HCT116 (cell line): ENCODE measurements around the gene RBKS. TPM values are rescaled to one million over a fixed set of nuclear protein-coding genes. Genes with fewer than 3 reads are reported as not detected.

ENCODE experiments used
- ATAC-seq: fragments of 200-7000 bp; cut with Tn5 transposase; 2 replicates; pipeline ENCODE4 v1.9.1; 2020; ENCODE audit warnings: mild to moderate bottlenecking, moderate library complexity
- BruUV-seq: library from RNA; stranded (reverse); fragments of 400-500 nt; replicated peaks from 2 replicates; lab custom pipeline; 2021; lab: Mats Ljungman, UMichigan
- CTCF ChIA-PET: fragments of 300-600 bp; sonication (Branson Sonifier 250); formaldehyde crosslinking; loops from one replicate; lab custom pipeline; 2021; ENCODE audit warnings: antibody characterized with exemption; lab: Charles Lee
- POLR2A ChIA-PET: fragments of 300-600, 350-600 bp; sonication (Branson Sonifier 250); formaldehyde crosslinking; loops from one replicate; lab custom pipeline; 2021; ENCODE audit warnings: antibody characterized with exemption; lab: Charles Lee
- RAD21 ChIA-PET, 2 experiments: fragments of 300-600 bp; sonication (Branson Sonifier 250); formaldehyde crosslinking; loops; one replicate each; lab custom pipeline; 2023; ENCODE audit warnings: low total read pairs in 2 of 2; ENCODE audit not compliant: uncharacterized antibody in 2 of 2, unreplicated experiment in 2 of 2, low non-redundant PET in 1 of 2; lab: Charles Lee
- DNase-seq: peaks from one replicate; pipeline ENCODE4 v3.0.0-alpha.2; 2010; ENCODE audit warnings: low read depth, low spot score
- H2AFZ ChIP-seq: fragments of 200-600 bp; shearing (Covaris generic), sonication (generic); 2 replicates; pipeline ENCODE4 v1.6.1; 2017; ENCODE audit warnings: low read depth, mixed run types, mixed read lengths, antibody characterized with exemption, low read length; ENCODE audit not compliant: poor library complexity, severe bottlenecking
- H3K27ac ChIP-seq: 2 replicates; pipeline ENCODE4 v1.5.1; 2012; ENCODE audit warnings: low read depth, low read length
- H3K27me3 ChIP-seq: fragments of 200-600 bp; sonication (generic); 2 replicates; pipeline ENCODE4 v1.6.1; 2016; ENCODE audit warnings: mixed run types, low read length, mixed read lengths; ENCODE audit not compliant: insufficient read depth
- H3K36me3 ChIP-seq, 2 experiments: fragments of 200-500 bp in 1 of 2; fragments of 200-600 bp in 1 of 2; sonication (Bioruptor generic) in 1 of 2; sonication (generic) in 1 of 2; 2 replicates each; pipeline versions ENCODE4 v1.5.1 to v1.6.1; 2014 to 2016; ENCODE audit warnings: low read length in 2 of 2, inconsistent platforms in 1 of 2, mixed read lengths in 1 of 2, mixed run types in 1 of 2; ENCODE audit not compliant: insufficient read depth in 2 of 2, control insufficient read depth in 1 of 2
- H3K4me1 ChIP-seq, 2 experiments: fragments of 200-600 bp in 1 of 2; sonication (generic) in 1 of 2; 2 replicates each; pipeline versions ENCODE4 v1.5.1 to v1.6.1; 2012 to 2017; ENCODE audit warnings: low read length in 2 of 2, inconsistent platforms in 1 of 2, mild to moderate bottlenecking in 1 of 2, mixed read lengths in 1 of 2, mixed run types in 1 of 2, moderate library complexity in 1 of 2; ENCODE audit not compliant: insufficient read depth in 2 of 2, control insufficient read depth in 1 of 2
- H3K4me2 ChIP-seq: fragments of 200-600 bp; sonication (generic); 2 replicates; pipeline ENCODE4 v1.6.1; 2017; ENCODE audit warnings: mixed run types, low read length, mixed read lengths
- H3K4me3 ChIP-seq, 2 experiments: fragments of 200-600 bp in 1 of 2; sonication (generic) in 1 of 2; replicated peaks in 1 of 2; 2 replicates each; pipeline ENCODE4 v1.5.1; 2011 to 2016; ENCODE audit warnings: low read length in 2 of 2, control low read depth in 1 of 2, low read depth in 1 of 2, mild to moderate bottlenecking in 1 of 2, mixed read lengths in 1 of 2, mixed run types in 1 of 2
- H3K79me2 ChIP-seq: fragments of 200-600 bp; sonication (generic); 2 replicates; pipeline ENCODE4 v1.6.1; 2017; ENCODE audit warnings: mild to moderate bottlenecking, mixed run types, low read length, moderate library complexity, mixed read lengths; ENCODE audit not compliant: insufficient read depth
- H3K9ac ChIP-seq: fragments of 200-600 bp; sonication (generic); 2 replicates; pipeline ENCODE4 v1.6.1; 2016; ENCODE audit warnings: low read length, mixed read lengths
- H3K9me2 ChIP-seq: fragments of 200-600 bp; sonication (generic), shearing (Covaris generic); 2 replicates; pipeline ENCODE4 v1.6.1; 2017; ENCODE audit warnings: mixed run types, mild to moderate bottlenecking, moderate library complexity; ENCODE audit not compliant: insufficient read depth
- H3K9me3 ChIP-seq, 2 experiments: fragments of 200-500 bp in 1 of 2; fragments of 200-600 bp in 1 of 2; sonication (Bioruptor generic) in 1 of 2; sonication (generic) in 1 of 2; 2 replicates each; pipeline ENCODE4 v1.6.1; 2014 to 2017; ENCODE audit warnings: low read length in 2 of 2, mixed read lengths in 2 of 2, inconsistent platforms in 1 of 2, low read depth in 1 of 2, mild to moderate bottlenecking in 1 of 2, mixed run types in 1 of 2, moderate library complexity in 1 of 2; ENCODE audit not compliant: control insufficient read depth in 1 of 2, insufficient read depth in 1 of 2
- H4K20me1 ChIP-seq: fragments of 200-600 bp; sonication (generic), shearing (Covaris generic); 2 replicates; pipeline ENCODE4 v1.6.1; 2017; ENCODE audit warnings: mixed run types, mild to moderate bottlenecking, moderate library complexity; ENCODE audit not compliant: insufficient read depth
- EGR1 ChIP-seq: IDR thresholded peaks from 2 replicates; pipeline ENCODE4 v1.6.1; 2012; ENCODE audit warnings: low read depth
- EZH2 ChIP-seq: fragments of 200-600 bp; sonication (generic); IDR thresholded peaks from 2 replicates; pipeline ENCODE4 v1.6.1; 2017; ENCODE audit warnings: antibody characterized with exemption, mixed run types
- EZH2phosphoT487 ChIP-seq: fragments of 200-600 bp; IDR thresholded peaks from 2 replicates; pipeline ENCODE4 v1.6.1; 2018; ENCODE audit warnings: antibody characterized with exemption, borderline replicate concordance
- FOSL1 ChIP-seq: IDR thresholded peaks from 2 replicates; pipeline ENCODE4 v1.6.1; 2012; ENCODE audit warnings: low read depth
- MAX ChIP-seq: IDR thresholded peaks from 2 replicates; pipeline ENCODE4 v1.6.1; 2012
- POLR2A ChIP-seq: IDR thresholded peaks from 2 replicates; pipeline ENCODE4 v1.7.0; 2011; ENCODE audit warnings: borderline replicate concordance; ENCODE audit not compliant: insufficient read depth, insufficient read length; ENCODE audit errors: extremely low read depth
- POLR2AphosphoS5 ChIP-seq: IDR thresholded peaks from 2 replicates; pipeline ENCODE4 v1.6.1; 2011; ENCODE audit warnings: mild to moderate bottlenecking, low read depth, low read length, moderate library complexity
- RAD21 ChIP-seq: IDR thresholded peaks from 2 replicates; pipeline ENCODE4 v1.6.1; 2012; ENCODE audit warnings: low read depth, mild to moderate bottlenecking
- SIN3A ChIP-seq: IDR thresholded peaks from 2 replicates; pipeline ENCODE4 v1.6.1; 2012; ENCODE audit warnings: low read depth
- SRF ChIP-seq: IDR thresholded peaks from 2 replicates; pipeline ENCODE4 v1.6.1; 2012; ENCODE audit warnings: low read depth
- TCF7L2 ChIP-seq: IDR thresholded peaks from 2 replicates; pipeline ENCODE4 v1.7.0; 2011; ENCODE audit warnings: borderline replicate concordance, inconsistent platforms; ENCODE audit not compliant: insufficient read depth, insufficient read length; ENCODE audit errors: extremely low read depth
- YY1 ChIP-seq: IDR thresholded peaks from 2 replicates; pipeline ENCODE4 v1.6.1; 2011; ENCODE audit warnings: low read length, low read depth, moderate library complexity, mild to moderate bottlenecking; ENCODE audit not compliant: insufficient replicate concordance; ENCODE audit errors: extremely low read depth
- ZBTB33 ChIP-seq: IDR thresholded peaks from 2 replicates; pipeline ENCODE4 v1.6.1; 2011; ENCODE audit warnings: mild to moderate bottlenecking, low read length, moderate library complexity; ENCODE audit not compliant: insufficient replicate concordance; ENCODE audit errors: extremely low read depth
- ZFX ChIP-seq: fragments of 450-650 bp; IDR thresholded peaks from 2 replicates; pipeline ENCODE4 v1.6.1; 2017
- ZNF274 ChIP-seq: fragments of 200-500 bp; sonication (Bioruptor generic); IDR thresholded peaks from 2 replicates; pipeline ENCODE4 v1.6.1; 2014; ENCODE audit warnings: mild to moderate bottlenecking, low read depth, low read length, inconsistent platforms
- intact Hi-C: fragments of 100-400 bp; cut with micrococcal nuclease; formaldehyde crosslinking; loops from 2 replicates; pipeline ENCODE4 v1.10.0; 2022
- total RNA-seq: library from RNA; stranded (reverse); gene quantifications from one replicate; pipeline ENCODE4 v1.2.1, GENCODE V29; 2021; ENCODE audit not compliant: unreplicated experiment
- TF ChIP-seq, protein P1 (sequence below), 3 experiments: fragments of 200-600 bp in 1 of 3; sonication (generic) in 1 of 3; IDR thresholded peaks in 2 of 3; conservative IDR thresholded peaks in 1 of 3; 2 replicates each; pipeline ENCODE4 v1.5.1; 2012 to 2017; ENCODE audit warnings: low read depth in 2 of 3, low read length in 2 of 3, antibody characterized with exemption in 1 of 3, borderline replicate concordance in 1 of 3, control low read depth in 1 of 3, mild to moderate bottlenecking in 1 of 3, mixed read lengths in 1 of 3, mixed run types in 1 of 3, moderate library complexity in 1 of 3; ENCODE audit not compliant: insufficient read depth in 1 of 3
- TF ChIP-seq, protein P2 (sequence below): IDR thresholded peaks from 2 replicates; pipeline ENCODE4 v1.6.1; 2012

Gene RBKS
- total RNA-seq, 1 experiment from 2014 or later: 2.4 TPM

GRCh38 chr2:27762951-27763906, 127.0 kb downstream of the RBKS start:
- no peak overlapping the region for H2AFZ ChIP-seq
- BruUV-seq: no TSS peak
- H3K4me1 ChIP-seq: peaks cover 16 to 42% of the 10 kb centered on the region in 2 experiments
- ChIA-PET CTCF (no interaction called here), POLR2A (no interaction called here), RAD21 (no interaction called here)
- no peak for ATAC-seq
- no peak for TF ChIP-seq ZBTB33
- no peak for TF ChIP-seq FOSL1
- TF ChIP-seq TCF7L2: no peak
- TF ChIP-seq, protein P1, sequence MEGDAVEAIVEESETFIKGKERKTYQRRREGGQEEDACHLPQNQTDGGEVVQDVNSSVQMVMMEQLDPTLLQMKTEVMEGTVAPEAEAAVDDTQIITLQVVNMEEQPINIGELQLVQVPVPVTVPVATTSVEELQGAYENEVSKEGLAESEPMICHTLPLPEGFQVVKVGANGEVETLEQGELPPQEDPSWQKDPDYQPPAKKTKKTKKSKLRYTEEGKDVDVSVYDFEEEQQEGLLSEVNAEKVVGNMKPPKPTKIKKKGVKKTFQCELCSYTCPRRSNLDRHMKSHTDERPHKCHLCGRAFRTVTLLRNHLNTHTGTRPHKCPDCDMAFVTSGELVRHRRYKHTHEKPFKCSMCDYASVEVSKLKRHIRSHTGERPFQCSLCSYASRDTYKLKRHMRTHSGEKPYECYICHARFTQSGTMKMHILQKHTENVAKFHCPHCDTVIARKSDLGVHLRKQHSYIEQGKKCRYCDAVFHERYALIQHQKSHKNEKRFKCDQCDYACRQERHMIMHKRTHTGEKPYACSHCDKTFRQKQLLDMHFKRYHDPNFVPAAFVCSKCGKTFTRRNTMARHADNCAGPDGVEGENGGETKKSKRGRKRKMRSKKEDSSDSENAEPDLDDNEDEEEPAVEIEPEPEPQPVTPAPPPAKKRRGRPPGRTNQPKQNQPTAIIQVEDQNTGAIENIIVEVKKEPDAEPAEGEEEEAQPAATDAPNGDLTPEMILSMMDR (IDR thresholded peaks at IDR 0.05 in 2 of 3, conservative IDR thresholded peaks at IDR 0.05 in 1 of 3; ENCODE audit: borderline replicate concordance in 1 of 3, insufficient read depth in 1 of 3, low read depth in 2 of 3, low read length in 2 of 3): no peak
- no peak for TF ChIP-seq EZH2phosphoT487
- TF ChIP-seq, protein P2, sequence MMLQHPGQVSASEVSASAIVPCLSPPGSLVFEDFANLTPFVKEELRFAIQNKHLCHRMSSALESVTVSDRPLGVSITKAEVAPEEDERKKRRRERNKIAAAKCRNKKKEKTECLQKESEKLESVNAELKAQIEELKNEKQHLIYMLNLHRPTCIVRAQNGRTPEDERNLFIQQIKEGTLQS: no peak
- TF ChIP-seq EZH2: no peak
- TF ChIP-seq SRF: no peak
- no peak for TF ChIP-seq POLR2A
- TF ChIP-seq RAD21: no peak
- no peak for TF ChIP-seq MAX
- TF ChIP-seq SIN3A: no peak
- TF ChIP-seq EGR1: no peak
- TF ChIP-seq YY1: no peak
- TF ChIP-seq ZFX: no peak
- TF ChIP-seq ZNF274: no peak
- TF ChIP-seq POLR2AphosphoS5: no peak
- no peak overlapping the region for H3K4me2 ChIP-seq
- H3K9ac ChIP-seq: no peak overlapping the region
- H3K36me3 ChIP-seq: no peaks in the 10 kb centered on the region
- intact Hi-C loops: no loop called here
- H3K27ac ChIP-seq: no peak overlapping the region
- no peaks in the 10 kb centered on the region for H3K9me3 ChIP-seq
- no peaks in the 10 kb centered on the region for H3K27me3 ChIP-seq
- H3K79me2 ChIP-seq: no peaks in the 10 kb centered on the region
- no peaks in the 10 kb centered on the region for H3K9me2 ChIP-seq
- H3K4me3 ChIP-seq: no peak overlapping the region
- no peak for DNase-seq
- no peaks in the 10 kb centered on the region for H4K20me1 ChIP-seq
